SH-SY5Y (cell line): Measurements from ENCODE around the gene ZNF488.

Experiments used
- GATA2 ChIP-seq: IDR thresholded peaks from 2 replicates; pipeline ENCODE4 v1.6.1; 2011; ENCODE audit warnings: mild to moderate bottlenecking, low read depth, low read length
- GATA3 ChIP-seq: IDR thresholded peaks from 2 replicates; pipeline ENCODE4 v1.6.1; 2011; ENCODE audit warnings: low read depth, mild to moderate bottlenecking, low read length, moderate library complexity

The ZNF488 gene

GRCh38 chr10:47384148-47384921 lies at the start of gene ZNF488:
Gene ZNF488 (minus strand): TSS chr10:47384293. CDS start chr10:47368829, 15,464 bp downstream.
- TF ChIP-seq GATA3 (no peak), GATA2 (no peak)

DNA sequence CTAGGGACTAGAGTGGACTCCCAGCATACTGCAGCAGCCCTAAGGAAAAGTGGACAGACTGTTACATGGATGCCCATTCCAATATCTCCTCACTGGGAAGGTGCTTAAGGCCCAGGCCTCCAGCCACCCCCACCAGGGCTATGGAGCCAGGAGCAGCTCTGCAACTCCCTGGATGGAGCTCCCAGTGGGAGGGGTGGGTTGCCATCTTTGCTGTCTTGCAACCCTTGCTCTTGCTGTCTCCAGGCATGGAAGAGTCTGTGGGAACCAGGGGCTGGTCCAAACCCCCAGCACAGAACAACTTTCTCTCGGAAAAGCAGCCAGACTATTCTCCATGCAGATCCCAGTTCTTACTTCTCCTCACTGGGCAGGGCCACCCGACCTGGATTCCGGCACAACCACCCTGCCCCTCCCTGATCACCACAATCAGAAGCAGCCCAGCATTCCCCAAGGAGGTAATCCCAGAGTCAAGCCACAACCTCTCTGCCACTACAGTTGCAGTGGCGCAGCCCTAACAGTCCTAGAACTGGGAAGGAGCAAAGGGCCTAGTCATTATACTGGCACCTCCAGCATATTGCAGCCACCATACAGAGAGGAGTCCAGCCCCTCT lies 41.8 kb upstream of the ZNF488 start:
- TF ChIP-seq GATA2 (no peak), GATA3 (no peak)

DNA sequence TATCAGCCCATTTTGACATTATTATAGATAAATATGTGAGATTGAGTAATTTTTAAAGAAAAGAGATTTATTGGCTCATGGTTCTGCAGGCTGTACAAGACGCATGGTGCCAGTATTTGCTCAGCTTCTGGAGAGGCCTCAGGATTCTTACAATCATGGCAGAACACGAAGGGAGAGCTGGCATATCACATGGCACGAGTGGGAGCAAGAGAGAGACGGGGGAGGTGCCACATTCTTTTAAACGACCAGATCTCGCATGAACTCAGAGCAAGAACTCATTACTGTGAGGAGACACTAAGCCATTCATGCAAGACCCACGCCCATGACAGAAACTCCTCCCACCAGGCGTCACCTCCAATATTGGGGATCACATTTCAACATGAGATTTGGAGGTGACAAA lies 40.1 kb upstream of the ZNF488 start:
- no peak for TF ChIP-seq GATA3
- no peak for TF ChIP-seq GATA2

- TF ChIP-seq GATA2 (no peak), GATA3 (no peak)
Observed at GRCh38 chr10:47423476-47423875, 39.4 kb upstream of the ZNF488 start.

DNA sequence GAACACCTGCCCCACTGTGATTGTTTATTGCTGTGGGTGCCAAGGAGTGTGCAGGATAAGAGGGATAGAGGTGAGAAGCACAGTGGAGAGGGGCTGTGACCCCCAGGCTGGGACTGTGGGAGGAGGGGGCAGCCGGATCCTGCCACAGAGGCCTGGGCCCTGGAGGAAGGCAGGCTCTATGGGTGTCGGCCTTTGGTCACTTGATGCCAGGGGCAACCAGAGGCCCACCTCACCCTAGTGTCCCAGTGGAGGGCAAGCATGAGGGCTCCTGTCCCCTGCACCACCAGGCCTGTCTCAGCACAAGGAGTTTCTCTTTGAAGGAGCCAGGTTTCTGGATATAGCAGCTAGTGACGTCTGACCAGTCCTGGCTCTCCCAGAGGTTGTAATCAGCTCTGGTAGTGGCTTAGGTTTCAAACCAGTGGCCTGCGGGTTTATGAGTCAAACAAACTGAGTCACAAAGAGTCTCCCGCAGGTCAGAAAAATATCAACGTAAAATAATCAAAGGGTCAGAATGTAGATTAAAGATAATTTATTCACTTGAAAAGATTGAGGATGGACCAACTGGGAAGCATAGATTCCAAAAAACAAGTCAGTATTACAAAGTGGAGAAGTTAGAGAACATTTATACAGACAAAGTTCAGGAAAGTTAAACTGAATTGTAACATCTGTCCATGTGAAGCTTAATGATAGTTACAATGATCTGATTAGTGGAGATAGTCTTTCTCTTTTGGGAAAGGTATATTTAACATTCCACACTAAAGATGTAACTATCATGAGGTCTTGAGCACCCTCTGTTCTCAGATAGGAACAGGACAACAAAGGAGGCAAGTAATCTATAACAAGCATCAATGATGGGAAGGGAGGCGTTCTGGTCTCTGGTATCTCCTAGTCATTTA lies 37.2 kb upstream of the ZNF488 start:
- TF ChIP-seq GATA2 (no peak), GATA3 (no peak)

GRCh38 chr10:47420305-47421056 lies 36.4 kb upstream of the ZNF488 start:
- no peak for TF ChIP-seq GATA3
- no peak for TF ChIP-seq GATA2

- no peak for TF ChIP-seq GATA3
- no peak for TF ChIP-seq GATA2
Observed at GRCh38 chr10:47419421-47419820, 35.3 kb upstream of the ZNF488 start.

DNA sequence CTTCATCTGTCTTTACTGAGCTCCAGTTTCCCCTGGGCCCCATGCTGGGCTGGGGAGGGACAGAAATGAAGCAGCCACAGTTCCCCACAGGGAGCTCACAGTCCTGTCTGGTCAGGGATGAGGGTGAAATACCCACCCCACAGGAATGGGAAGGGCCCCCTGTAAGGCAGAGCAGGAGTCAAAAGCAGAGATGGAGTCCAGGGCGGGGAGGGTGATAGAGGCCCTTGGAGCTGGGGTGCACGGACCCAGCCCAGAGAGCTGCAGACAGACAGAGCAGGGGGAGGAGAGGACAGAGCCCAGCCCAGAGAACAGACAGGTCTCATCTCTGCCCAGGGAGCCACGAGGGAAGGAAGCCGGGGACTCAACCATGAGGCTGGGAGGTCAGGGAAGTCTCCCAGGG lies 34.9 kb upstream of the ZNF488 start:
- TF ChIP-seq GATA3 (no peak), GATA2 (no peak)

DNA sequence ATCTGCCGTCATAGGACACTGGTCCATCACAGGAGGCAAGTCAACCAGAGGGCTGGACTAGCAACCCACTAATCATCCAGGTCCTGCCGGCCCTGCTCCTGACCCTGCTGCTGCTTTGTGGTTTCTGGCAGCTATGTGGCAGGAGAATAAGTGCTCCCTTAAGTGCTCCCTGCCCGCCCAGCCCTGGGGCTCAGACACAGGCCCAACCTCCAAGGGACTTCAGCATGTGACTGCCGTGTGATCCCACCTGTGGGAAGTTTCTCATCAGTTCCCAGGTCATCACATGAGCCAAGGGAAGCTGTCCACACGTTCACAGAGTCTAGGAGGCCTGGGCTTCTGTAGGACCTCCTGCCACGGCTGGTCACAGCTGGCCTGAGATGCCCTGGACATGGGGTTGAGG lies 34.2 kb upstream of the ZNF488 start:
- no peak for TF ChIP-seq GATA2
- TF ChIP-seq GATA3: no peak

GRCh38 chr10:47415520-47416304 lies 31.6 kb upstream of the ZNF488 start:
- TF ChIP-seq GATA3: no peak
- no peak for TF ChIP-seq GATA2

- no peak for TF ChIP-seq GATA2
- no peak for TF ChIP-seq GATA3
Observed at GRCh38 chr10:47414752-47415519, 30.8 kb upstream of the ZNF488 start.

- TF ChIP-seq GATA3 (no peak), GATA2 (no peak)
Observed at GRCh38 chr10:47414227-47414592, 30.1 kb upstream of the ZNF488 start.
